ENCODE data around the gene ARL5A.
A peak's percentile ranks its signal among the peaks of the same experiment; 100 is the strongest.

ARL5A gene

DNA sequence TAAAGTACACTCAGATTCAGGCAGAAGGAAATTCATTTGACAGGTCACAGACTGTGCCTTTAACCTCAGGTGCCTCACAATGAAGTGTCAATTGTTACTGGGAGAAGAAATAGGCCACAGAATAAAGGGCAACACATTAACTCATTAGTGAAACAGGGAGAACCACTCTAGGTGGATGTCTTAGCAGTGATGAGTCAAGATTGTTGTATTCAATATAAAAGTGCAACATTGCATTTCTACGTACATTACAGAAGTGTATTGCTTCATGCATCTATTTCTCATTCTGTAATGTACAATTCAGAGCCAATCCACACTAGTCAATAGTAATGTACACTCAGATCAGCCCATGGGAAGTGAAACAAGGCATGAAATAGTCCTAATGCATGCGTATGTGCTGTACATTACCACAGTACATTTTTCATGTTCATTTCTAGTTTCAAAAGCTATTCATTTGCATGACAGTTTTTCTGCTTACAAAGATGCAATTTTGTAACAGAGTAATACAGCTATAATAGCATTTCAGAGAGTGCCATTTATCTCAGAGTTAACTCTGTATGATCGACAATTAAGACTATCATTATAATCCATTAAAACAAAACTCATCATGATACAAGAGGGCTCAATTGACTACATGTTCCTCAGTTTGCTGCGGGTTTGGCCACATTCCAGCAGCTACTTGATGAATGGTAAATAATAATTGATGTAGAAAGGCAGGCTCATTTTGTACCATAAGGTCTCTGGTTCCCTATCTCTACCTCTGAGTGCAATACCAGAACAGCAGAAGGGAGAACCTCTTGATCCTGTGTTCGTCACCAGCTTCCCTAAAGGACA lies 12.2 kb upstream of the ARL5A start:
- DNase-seq, result no peak

GRCh38 chr2:151837926-151838325 lies 9.7 kb upstream of the ARL5A start:
- no peak for DNase-seq

DNA sequence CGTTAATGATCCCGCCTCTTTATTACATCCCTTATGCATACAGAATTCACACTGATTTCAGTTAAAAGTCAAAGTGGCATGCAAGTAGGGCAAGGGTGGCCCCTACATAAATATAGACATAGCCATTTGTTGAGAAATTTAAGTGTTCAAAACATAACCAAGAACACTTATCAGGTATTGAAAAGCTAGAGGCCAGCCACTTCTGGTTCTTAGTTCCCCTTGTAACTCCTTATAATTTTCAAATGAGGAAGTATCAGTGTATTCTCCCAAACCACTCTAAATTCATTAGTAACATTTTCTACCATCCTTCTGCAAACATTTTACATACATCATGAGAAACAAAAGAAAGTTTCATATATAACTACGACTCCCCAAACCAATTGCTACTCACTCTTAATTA lies 5.8 kb upstream of the ARL5A start:
- DNase-seq, result no peak

GRCh38 chr2:151830961-151831360 lies 2.7 kb upstream of the ARL5A start:
- no peak for DNase-seq

GRCh38 chr2:151828890-151829324 lies 686 bp upstream of the ARL5A start:
- no peak for DNase-seq

- peak in 8 of 56 donors; percentile 4 to 42 (median 24) for DNase-seq
Measured at GRCh38 chr2:151827564-151828142, 568 bp downstream of the ARL5A start.

DNA sequence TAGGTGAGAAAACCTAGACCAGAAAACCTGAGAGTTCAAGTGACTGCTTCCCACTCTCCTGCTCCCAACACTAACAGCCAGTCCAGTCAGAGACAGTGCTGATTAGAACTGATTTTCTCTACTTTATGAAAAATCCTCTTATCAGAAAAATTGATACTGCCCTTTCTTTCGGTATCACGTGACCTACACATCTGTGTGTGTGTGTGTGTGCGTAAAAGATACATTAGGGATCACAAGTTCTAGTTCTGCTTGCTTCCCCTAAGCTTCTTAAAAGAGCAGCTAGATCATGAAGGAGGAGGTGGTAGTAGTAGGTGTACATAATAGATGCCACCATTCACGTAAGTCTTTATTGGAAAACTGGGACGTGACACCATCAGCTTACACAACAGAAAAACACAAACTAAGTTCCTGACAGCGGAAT lies 1.5 kb downstream of the ARL5A start:
- DNase-seq, result no peak

GRCh38 chr2:151824886-151825285 lies 3.3 kb downstream of the ARL5A start:
- no peak for DNase-seq

DNA sequence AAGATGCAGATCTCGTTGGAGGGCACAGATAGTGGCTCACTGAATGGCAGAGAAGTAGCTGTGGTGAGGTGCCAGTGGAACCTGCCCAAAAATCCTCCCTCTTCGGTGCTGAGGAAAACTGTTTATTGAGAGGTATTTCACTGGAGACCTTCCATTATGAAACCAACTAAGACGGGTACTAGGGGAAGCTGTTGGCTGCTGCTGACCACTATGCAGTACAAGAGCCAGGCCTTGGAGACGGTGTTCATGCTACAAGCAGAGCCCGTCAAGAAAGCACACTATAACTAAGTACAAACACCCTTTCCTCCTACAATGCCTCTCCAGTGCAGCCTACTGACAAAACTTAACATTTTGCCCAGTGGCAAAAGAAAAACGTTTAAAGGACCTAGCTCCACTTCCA lies 4.6 kb downstream of the ARL5A start:
- DNase-seq, result peak in 1 of 56 donors; percentile 8

DNA sequence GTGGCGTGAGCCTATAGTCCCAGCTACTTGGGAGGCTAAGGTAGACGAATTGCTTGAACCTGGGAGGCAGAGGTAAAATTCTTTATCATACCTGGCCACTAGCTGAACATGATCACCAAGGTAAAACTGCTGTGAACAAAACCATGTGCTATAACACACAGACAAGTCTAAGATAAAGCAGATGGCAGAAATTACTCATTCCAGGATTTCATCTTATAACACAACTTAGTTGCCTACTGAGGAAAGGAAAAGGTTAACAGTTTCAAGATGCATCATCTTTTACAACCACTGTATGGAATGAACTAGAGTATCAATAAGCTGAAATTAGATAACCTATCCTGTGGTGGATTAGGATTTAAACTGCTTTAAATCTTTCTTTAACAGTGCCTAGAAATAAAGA lies 8.3 kb downstream of the ARL5A start:
- no peak for DNase-seq

DNA sequence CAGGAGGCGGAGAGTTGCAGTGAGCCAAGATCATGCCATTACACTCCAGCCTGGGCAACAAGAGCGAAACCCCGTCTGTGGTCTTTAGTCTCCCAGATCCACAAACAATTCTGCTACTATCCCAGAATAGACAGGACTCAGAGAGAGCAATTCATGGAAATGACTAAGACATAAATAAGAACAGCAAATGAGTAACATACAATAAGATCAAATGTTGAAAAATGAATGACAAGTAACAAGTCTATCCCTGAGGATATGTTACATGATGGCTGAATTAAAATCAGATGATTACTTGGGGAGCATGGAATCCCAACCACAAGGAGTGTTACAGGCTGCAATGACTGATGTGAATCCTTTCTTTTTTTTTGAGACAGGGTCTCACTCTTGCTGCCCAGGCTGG lies 10.3 kb downstream of the ARL5A start:
- DNase-seq, result no peak

DNA sequence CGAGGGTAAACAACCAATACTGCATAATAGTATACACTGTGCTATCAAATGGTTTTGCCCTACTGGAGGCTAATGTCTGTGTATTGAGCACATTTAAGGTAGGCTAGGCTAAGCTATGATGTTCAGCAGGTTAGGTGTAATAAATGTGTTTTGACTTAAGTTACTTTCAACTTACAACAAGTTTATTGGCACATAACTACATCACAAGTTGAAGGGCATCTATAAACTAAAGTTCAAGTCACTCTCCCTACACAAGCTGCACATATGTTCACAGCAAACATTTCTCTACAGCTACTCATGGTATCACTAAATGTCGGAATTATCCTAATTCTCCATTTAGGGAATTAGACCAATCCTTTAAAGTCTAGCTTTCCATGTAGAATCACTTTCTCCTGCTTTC lies 11.4 kb downstream of the ARL5A start:
- no peak for DNase-seq

DNA sequence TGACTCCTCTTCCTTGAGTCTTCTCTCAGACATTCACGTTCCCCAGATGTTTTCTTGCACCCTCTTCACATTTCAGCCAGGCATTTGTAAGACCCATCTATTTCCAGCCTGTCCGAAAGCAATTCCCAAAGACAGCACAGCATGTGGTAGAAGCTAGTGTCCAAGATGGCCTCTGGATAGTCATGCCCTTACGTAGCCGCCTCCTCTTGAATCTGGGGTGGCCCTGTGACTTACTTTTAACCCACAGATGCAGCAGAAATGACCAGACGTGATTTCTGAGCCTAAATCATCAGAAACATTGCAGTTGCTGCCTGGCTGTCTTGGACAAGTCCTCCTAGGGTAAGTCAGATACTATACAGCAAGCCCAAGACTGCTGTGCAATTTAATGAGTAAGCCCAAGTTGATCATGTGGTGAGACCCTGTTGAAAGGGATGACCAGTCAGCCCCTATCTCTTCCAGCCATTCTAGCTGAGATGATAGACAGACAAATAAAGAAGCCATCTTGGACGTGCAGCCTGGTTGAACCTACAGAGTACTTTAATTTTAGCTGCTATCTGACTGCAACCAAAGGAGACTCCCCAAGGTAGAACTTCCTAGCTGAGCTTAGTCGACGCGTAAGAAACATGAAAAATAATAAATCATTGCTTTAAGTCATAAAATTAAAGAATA lies 12.3 kb downstream of the ARL5A start:
- no peak for DNase-seq

DNA sequence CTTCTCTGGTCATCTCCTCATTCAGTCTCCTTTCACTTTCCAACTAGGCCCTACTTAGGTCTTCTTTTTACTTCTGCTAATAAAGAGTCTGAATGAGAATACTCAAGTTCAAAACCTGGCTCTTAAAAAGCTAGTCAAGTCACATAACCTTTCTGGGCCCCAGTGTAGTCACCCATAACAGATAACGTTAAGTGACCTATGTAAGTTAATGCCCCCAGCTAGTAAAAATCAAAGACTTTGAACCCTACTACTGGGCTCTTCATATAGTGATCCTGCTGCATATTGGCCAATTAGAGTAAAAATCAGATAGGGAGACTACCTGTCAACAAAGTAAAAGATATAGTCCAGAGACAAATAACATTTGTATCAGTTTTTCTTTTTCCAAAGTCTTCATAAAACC lies 17.7 kb downstream of the ARL5A start:
- DNase-seq, result no peak

GRCh38 chr2:151809073-151809383 lies 19.2 kb downstream of the ARL5A start:
- no peak for DNase-seq

- DNase-seq, result no peak
Measured at GRCh38 chr2:151808258-151809072, 19.8 kb downstream of the ARL5A start.

DNA sequence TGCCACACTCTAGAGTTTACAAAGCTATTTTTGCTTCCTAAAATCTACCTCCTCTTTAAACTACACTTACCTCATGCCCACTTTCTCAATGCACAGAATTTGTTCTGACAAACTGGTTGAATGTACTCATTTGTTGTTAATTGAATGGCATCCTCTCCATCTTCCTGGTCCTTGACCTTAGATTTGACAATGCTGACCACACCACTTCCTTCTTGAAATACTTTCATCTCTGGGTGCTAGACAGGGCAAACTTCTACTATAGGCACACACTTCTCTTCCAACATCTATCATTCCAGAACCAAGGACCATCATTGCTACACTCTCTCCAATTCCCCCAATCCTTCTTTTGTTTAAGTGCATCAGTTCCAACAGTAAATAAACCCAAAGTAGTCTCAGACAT lies 22.3 kb downstream of the ARL5A start:
- DNase-seq, result no peak

- DNase-seq, result no peak
Measured at GRCh38 chr2:151805343-151805742, 22.9 kb downstream of the ARL5A start.

- DNase-seq, result no peak
Measured at GRCh38 chr2:151803811-151804210, 24.4 kb downstream of the ARL5A start.

DNA sequence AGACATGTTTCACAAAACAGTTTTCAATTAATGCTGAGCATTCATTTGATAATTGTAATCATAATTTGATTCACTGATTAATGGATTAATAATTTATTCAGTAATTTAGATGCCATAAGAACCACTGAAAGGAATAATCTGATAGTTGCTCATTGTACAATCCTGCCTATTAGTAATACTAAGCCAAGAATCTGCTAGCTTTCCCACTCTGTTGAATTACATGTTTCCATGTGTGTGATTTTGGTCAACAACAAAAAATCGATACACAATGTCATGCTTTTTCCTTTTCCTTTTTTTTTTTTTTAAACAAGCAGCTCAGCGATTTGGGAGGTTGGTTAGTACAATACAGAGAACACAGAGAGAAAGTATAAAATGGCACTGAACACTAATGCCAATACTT lies 25.9 kb downstream of the ARL5A start:
- no peak for DNase-seq

- DNase-seq, result no peak
Measured at GRCh38 chr2:151799886-151800292, 28.3 kb downstream of the ARL5A start.

DNA sequence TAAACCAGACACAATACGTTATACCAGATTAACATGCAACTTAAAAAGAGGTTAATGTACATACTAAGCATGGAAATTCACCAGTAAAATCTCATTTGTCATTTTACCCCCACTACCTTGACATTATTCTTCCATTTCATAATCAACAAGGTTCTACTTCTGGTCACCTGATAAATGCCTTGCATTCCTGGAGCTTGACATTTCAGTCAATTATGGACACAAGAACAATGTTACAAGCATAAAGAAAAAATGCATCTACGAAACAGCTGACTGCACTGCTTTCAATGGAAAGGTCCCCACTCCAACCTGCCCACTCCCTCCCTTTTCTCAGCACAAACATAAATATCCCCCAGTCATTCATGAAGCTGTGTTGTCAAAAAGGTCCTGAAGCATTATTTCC lies 31.4 kb downstream of the ARL5A start:
- DNase-seq, result no peak
